Lung (tissue), 12 donors: ENCODE data around the gene MAML3. TPM values are rescaled to one million over a fixed set of nuclear protein-coding genes. Genes with fewer than 3 reads are reported as not detected.
A peak's percentile ranks its signal among the peaks of the same experiment; 100 is the strongest.

Experiments
- ATAC-seq: fragments of 200-7000 bp; cut with Tn5 transposase; one replicate; pipeline ENCODE4 v1.9.1; 2020; ENCODE audit warnings: moderate number of reproducible peaks; ENCODE audit not compliant: insufficient read depth, low FRiP score
- DNase-seq, 3 donors: peaks; one replicate each; pipeline ENCODE4 v3.0.0-alpha.2; 2013 to 2017
- H3K27ac ChIP-seq, 2 donors: one replicate each; pipeline ENCODE4 v1.5.1; 2013; ENCODE audit warnings: mild to moderate bottlenecking in 2 of 2, moderate library complexity in 2 of 2, control low read depth in 1 of 2, inconsistent platforms in 1 of 2, low read depth in 1 of 2, low read length in 1 of 2
- H3K27me3 ChIP-seq, 3 donors: one replicate each; pipeline ENCODE4 v1.5.1; 2013; ENCODE audit warnings: low read length in 2 of 3; ENCODE audit not compliant: control insufficient read depth in 3 of 3, insufficient read depth in 3 of 3
- H3K36me3 ChIP-seq, 4 donors: one replicate each; pipeline ENCODE4 v1.5.1; 2013; ENCODE audit warnings: low read length in 4 of 4, mild to moderate bottlenecking in 1 of 4, moderate library complexity in 1 of 4; ENCODE audit not compliant: control insufficient read depth in 4 of 4, insufficient read depth in 4 of 4
- H3K4me1 ChIP-seq, 5 donors: one replicate each; pipeline ENCODE4 v1.5.1; 2013; ENCODE audit warnings: low read length in 5 of 5, mild to moderate bottlenecking in 2 of 5, moderate library complexity in 1 of 5; ENCODE audit not compliant: control insufficient read depth in 5 of 5, insufficient read depth in 5 of 5
- H3K4me3 ChIP-seq: one replicate; pipeline ENCODE4 v1.5.1; 2013; ENCODE audit warnings: mild to moderate bottlenecking, control low read depth, moderate library complexity
- H3K9ac ChIP-seq, 2 donors: one replicate each; pipeline ENCODE4 v1.5.1; 2013; ENCODE audit warnings: low read length in 2 of 2, control low read depth in 1 of 2; ENCODE audit not compliant: insufficient read depth in 1 of 2
- H3K9me3 ChIP-seq, 4 donors: one replicate each; pipeline ENCODE4 v1.5.1; 2013; ENCODE audit warnings: low read length in 3 of 4, mild to moderate bottlenecking in 1 of 4, moderate library complexity in 1 of 4; ENCODE audit not compliant: control insufficient read depth in 4 of 4, insufficient read depth in 3 of 4
- WGBS, 2 donors: extraction: QIAGEN DNeasy Blood & Tissue Kit; methylation state at CpG; one replicate each; pipeline ENCODE4 v1.1.7; 2013; 5-methylcytosine and 5-hydroxymethylcytosine counted together
- polyA plus RNA-seq, 2 donors: library from polyadenylated mRNA; stranded (reverse); fragments of 200-250 nt; gene quantifications; one replicate each; pipeline ENCODE4 v1.2.1, GENCODE V29; 2013
- total RNA-seq, 2 donors: library from RNA; depleted of rRNA in 1 of 2; stranded (reverse); fragments of >200 nt in 1 of 2; gene quantifications; one replicate each; pipeline ENCODE4 v1.2.1, GENCODE V29; 2014 to 2021
- TF ChIP-seq, protein P1 (sequence below): IDR thresholded peaks from 2 replicates; pipeline ENCODE4 v1.5.1; 2012; ENCODE audit warnings: mild to moderate bottlenecking; ENCODE audit errors: control extremely low read depth, extremely low read depth
- donor health status: control.
- donor health status: control.
- donor health status: Bipolar disorder and iron deficiency.
- donor health status: healthy.
- donor health status: DM: yes; HTN: yes; CAD: no.

MAML3 gene
- total and polyA plus RNA-seq, 4 donors = 3.0 to 16.4 (median 8.5) TPM

DNA sequence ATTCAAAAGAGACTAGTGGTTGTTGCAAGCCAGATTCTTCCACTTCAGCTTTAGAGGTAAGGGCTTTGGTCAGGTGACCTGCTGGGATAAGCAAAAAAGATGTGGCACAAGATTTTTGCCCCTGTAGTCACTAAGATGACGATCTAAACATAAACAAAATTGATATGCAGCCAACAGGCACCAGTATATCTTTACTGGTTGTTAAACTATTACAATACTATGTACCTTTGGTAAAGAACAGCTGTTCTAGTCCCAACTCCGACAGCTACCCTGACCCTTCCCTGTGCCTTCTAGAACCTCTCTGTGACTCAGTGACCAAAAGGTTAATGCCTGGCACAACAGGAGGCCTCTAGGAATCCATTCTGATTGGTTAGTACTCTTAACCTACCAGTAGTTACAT lies 428.7 kb downstream of the MAML3 start:
- Histone ChIP-seq H3K9ac (no peak overlapping the region), H3K27ac (no peak overlapping the region), H3K4me1 (no peaks in the 10 kb centered on the region), H3K9me3 (no peaks in the 10 kb centered on the region), H3K4me3 (no peak overlapping the region), H3K27me3 (no peaks in the 10 kb centered on the region), H3K36me3 (peaks cover 0 to 18% (median 12%) of the 10 kb centered on the region in 4 donors)
- TF ChIP-seq, protein P1, sequence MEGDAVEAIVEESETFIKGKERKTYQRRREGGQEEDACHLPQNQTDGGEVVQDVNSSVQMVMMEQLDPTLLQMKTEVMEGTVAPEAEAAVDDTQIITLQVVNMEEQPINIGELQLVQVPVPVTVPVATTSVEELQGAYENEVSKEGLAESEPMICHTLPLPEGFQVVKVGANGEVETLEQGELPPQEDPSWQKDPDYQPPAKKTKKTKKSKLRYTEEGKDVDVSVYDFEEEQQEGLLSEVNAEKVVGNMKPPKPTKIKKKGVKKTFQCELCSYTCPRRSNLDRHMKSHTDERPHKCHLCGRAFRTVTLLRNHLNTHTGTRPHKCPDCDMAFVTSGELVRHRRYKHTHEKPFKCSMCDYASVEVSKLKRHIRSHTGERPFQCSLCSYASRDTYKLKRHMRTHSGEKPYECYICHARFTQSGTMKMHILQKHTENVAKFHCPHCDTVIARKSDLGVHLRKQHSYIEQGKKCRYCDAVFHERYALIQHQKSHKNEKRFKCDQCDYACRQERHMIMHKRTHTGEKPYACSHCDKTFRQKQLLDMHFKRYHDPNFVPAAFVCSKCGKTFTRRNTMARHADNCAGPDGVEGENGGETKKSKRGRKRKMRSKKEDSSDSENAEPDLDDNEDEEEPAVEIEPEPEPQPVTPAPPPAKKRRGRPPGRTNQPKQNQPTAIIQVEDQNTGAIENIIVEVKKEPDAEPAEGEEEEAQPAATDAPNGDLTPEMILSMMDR = no peak
- WGBS, 2 donors = 88 to 91% methylated on average over 2 of the region's 2 CpGs
- ATAC-seq (no peak), DNase-seq (no peak)

DNA sequence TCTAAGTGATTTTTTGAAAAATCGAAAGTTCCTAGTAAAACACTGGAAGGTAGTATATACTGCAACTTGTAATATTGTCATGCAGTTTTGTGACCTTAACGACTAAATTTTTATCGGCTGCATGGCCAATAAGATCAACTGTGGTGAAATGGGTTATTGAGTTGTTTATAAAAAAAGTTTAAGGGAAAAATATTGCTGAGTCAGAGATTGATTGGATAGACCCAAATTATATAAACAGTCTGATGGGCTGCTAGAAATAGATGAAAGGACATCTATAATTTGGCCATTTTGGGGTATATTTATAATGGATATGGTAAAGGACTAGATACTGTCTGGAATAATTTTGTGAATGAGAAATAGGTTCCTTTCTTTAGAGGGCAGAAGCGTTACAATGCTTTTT lies 432.2 kb downstream of the MAML3 start:
- Histone ChIP-seq H3K4me1 (peaks cover 0 to 6% (median 0%) of the 10 kb centered on the region in 5 donors), H3K4me3 (no peak overlapping the region), H3K36me3 (peaks cover 0 to 26% (median 22%) of the 10 kb centered on the region in 4 donors), H3K9ac (no peak overlapping the region), H3K27me3 (no peaks in the 10 kb centered on the region), H3K9me3 (no peaks in the 10 kb centered on the region), H3K27ac (no peak overlapping the region)
- TF ChIP-seq, protein P1 = no peak
- no peak for ATAC-seq
- no peak for DNase-seq
- 73 to 86% methylated on average over 4 of the region's 4 CpGs for WGBS, 2 donors

DNA sequence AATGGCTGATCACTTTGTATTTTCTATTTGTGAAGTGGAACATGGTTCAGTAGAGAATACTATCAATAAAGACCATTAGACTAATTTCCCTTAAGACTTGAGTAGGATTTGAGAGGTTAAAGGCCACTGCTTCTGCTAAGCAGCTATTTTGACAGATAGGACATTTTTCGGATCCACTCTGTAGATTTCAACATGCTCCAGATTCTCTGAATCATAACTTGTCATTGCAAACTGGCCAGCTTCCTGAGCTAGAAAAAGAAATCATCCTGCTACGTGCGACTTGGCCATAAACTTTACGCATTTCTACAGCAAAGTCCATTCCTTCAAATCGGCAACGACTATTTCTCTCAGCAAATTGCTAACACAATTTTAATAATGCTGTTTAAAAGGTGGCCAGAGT lies 433.2 kb downstream of the MAML3 start:
- no peak overlapping the region for H3K9ac ChIP-seq
- H3K27ac ChIP-seq = no peak overlapping the region
- H3K27me3 ChIP-seq = no peaks in the 10 kb centered on the region
- H3K4me1 ChIP-seq = peaks cover 0 to 8% (median 2%) of the 10 kb centered on the region in 5 donors
- H3K36me3 ChIP-seq = peaks cover 0 to 21% (median 18%) of the 10 kb centered on the region in 4 donors
- WGBS, 2 donors = 78 to 79% methylated on average over 6 of the region's 6 CpGs
- ATAC-seq (no peak), DNase-seq (peak in 1 of 3 donors; percentile 30)
- TF ChIP-seq, protein P1 = no peak
- H3K4me3 ChIP-seq = no peak overlapping the region
- H3K9me3 ChIP-seq = no peaks in the 10 kb centered on the region

DNA sequence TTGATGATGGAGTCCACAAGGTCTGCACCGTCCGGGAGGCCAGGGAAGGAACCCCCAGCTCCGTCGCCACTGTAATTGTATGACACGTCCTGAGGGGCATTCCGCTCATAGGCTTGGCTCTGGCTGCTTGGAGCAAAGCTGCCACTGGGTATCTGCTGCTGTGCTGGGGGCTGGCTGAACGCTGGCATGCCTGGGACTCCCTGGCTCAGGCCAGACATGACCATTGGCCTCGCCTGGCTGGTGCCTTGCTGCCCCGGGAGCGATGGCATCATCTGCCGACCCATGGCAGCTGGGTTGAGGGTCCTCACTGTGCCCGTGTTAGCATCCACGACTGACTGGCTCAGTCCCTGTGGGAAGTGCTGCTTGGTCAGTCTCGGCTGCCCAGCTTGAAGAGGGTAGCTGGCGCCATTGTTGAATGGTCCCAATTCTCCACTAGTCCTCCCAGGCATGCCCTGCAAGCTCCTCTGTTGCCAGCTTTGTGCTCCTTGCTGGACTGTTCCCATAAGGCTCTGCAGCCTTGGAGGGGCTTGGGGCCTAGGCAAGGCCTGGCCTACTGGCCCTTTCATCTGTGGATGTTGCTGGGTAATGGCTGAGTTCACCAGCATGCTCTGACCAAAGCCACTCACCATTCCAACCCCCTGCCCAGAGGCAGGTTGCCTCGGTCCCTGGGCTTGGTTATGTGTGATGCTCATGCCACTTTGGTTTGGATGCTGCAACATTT lies 434.4 kb downstream of the MAML3 start:
- H3K27ac ChIP-seq = no peak overlapping the region
- H3K9ac ChIP-seq = no peak overlapping the region
- H3K36me3 ChIP-seq = peaks cover 0 to 21% (median 16%) of the 10 kb centered on the region in 4 donors
- H3K27me3 ChIP-seq = no peaks in the 10 kb centered on the region
- peaks cover 0 to 8% (median 2%) of the 10 kb centered on the region in 5 donors for H3K4me1 ChIP-seq
- TF ChIP-seq, protein P1 = no peak
- 97 to 99% methylated on average over 16 of the region's 16 CpGs for WGBS, 2 donors
- DNase-seq (no peak), ATAC-seq (no peak)
- no peaks in the 10 kb centered on the region for H3K9me3 ChIP-seq
- H3K4me3 ChIP-seq = no peak overlapping the region
